ENCODE measurements around the gene SLC22A3. TPM values are rescaled to one million over a fixed set of nuclear protein-coding genes. Genes with fewer than 3 reads are reported as not detected.

SLC22A3 gene
- total RNA-seq, 1 experiment from 2014 or later, result 0.07 TPM

DNA sequence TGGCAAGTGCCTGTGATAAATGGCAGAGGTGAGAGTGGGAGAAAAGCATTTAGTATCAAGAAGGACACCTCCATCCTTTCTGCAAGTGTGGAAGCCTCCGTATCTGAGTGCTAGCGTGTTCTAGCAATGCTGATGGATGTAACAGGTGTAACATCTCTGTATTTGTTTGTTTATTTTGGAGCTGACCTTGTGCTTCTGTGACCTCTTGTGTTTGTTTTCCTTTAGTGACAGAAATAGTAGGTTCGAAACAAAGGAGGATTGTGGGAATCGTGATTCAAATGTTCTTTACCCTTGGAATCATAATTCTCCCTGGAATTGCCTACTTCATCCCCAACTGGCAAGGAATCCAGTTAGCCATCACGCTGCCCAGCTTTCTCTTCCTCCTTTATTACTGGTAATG lies 60.4 kb downstream of the SLC22A3 start (continued):
- TF ChIP-seq TCF7L2 (IDR thresholded peaks at IDR 0.05; ENCODE audit: borderline replicate concordance, extremely low read depth, insufficient read depth, insufficient read length) (no peak), CBX3 (IDR thresholded peaks at IDR 0.05; ENCODE audit: low read depth) (no peak), SP1 (IDR thresholded peaks at IDR 0.05; ENCODE audit: low read depth) (no peak), SIN3A (IDR thresholded peaks at IDR 0.05; ENCODE audit: low read depth) (no peak)
- TF ChIP-seq, protein P1, sequence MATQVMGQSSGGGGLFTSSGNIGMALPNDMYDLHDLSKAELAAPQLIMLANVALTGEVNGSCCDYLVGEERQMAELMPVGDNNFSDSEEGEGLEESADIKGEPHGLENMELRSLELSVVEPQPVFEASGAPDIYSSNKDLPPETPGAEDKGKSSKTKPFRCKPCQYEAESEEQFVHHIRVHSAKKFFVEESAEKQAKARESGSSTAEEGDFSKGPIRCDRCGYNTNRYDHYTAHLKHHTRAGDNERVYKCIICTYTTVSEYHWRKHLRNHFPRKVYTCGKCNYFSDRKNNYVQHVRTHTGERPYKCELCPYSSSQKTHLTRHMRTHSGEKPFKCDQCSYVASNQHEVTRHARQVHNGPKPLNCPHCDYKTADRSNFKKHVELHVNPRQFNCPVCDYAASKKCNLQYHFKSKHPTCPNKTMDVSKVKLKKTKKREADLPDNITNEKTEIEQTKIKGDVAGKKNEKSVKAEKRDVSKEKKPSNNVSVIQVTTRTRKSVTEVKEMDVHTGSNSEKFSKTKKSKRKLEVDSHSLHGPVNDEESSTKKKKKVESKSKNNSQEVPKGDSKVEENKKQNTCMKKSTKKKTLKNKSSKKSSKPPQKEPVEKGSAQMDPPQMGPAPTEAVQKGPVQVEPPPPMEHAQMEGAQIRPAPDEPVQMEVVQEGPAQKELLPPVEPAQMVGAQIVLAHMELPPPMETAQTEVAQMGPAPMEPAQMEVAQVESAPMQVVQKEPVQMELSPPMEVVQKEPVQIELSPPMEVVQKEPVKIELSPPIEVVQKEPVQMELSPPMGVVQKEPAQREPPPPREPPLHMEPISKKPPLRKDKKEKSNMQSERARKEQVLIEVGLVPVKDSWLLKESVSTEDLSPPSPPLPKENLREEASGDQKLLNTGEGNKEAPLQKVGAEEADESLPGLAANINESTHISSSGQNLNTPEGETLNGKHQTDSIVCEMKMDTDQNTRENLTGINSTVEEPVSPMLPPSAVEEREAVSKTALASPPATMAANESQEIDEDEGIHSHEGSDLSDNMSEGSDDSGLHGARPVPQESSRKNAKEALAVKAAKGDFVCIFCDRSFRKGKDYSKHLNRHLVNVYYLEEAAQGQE (IDR thresholded peaks at IDR 0.05; ENCODE audit: low read depth), result no peak

DNA sequence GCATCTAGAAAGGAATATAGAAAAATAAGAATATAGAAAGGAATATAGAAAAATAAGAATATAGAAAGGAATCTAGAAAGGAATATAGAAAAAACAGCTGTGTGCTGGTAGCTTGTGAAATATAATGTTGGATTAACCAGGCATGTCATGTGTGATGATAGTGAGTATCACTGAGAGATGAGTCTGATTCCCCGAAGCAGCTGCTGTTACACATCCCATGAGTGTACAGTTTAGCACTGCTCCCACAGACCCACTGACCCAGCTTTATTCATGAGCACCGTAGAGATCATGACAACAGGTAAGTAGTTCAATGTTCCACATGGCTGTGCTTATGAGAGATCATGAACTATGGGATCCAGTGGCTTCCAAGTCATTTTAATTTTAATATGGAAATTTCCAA lies 64.8 kb downstream of the SLC22A3 start:
- Histone ChIP-seq H2AFZ (ENCODE audit: low read depth, low read length, poor library complexity, severe bottlenecking) (no peak overlapping the region), H3K9ac (ENCODE audit: low read length) (no peak overlapping the region), H3K4me1 (ENCODE audit: control insufficient read depth in 1 of 2, insufficient read depth in 2 of 2, low read length in 2 of 2) (no peaks in the 10 kb centered on the region), H3K36me3 (ENCODE audit: control insufficient read depth in 1 of 2, insufficient read depth in 2 of 2, low read length in 2 of 2) (no peaks in the 10 kb centered on the region), H3K27me3 (ENCODE audit: insufficient read depth, low read length) (no peaks in the 10 kb centered on the region; the same call in 1 of the 2 replicates), H3K4me3 (replicated peaks in 1 of 2; ENCODE audit: low read depth in 1 of 2, low read length in 2 of 2) (no peak overlapping the region), H4K20me1 (ENCODE audit: insufficient read depth) (no peaks in the 10 kb centered on the region), H3K27ac (ENCODE audit: low read depth, low read length) (no peak overlapping the region), H3K4me2 (ENCODE audit: low read length) (no peak overlapping the region), H3K9me2 (ENCODE audit: insufficient read depth) (no peaks in the 10 kb centered on the region), H3K79me2 (ENCODE audit: insufficient read depth, low read length) (no peaks in the 10 kb centered on the region), H3K9me3 (ENCODE audit: control insufficient read depth in 1 of 2, insufficient read depth in 1 of 2, low read depth in 1 of 2, low read length in 2 of 2) (no peaks in the 10 kb centered on the region)
- no TSS peak for BruUV-seq (replicated peaks)
- ChIA-PET CTCF (no interaction called here), POLR2A (no interaction called here), RAD21 (ENCODE audit: low non-redundant PET in 1 of 2, low total read pairs in 2 of 2, uncharacterized antibody in 2 of 2, unreplicated experiment in 2 of 2) (no interaction called here)
- DNase-seq (ENCODE audit: low read depth, low spot score) (no peak), ATAC-seq (no peak)
- intact Hi-C loops (cut with micrococcal nuclease), result no loop called here
- no peak for TF ChIP-seq ZNF274 (IDR thresholded peaks at IDR 0.05; ENCODE audit: low read depth, low read length)
- TF ChIP-seq FOSL1 (IDR thresholded peaks at IDR 0.05; ENCODE audit: low read depth), result no peak
- no peak for TF ChIP-seq ELF1 (IDR thresholded peaks at IDR 0.05; ENCODE audit: borderline replicate concordance, low read depth)
- no peak for TF ChIP-seq EZH2 (IDR thresholded peaks at IDR 0.05)
- TF ChIP-seq JUND (IDR thresholded peaks at IDR 0.05), result no peak
- no peak for TF ChIP-seq SIN3A (IDR thresholded peaks at IDR 0.05; ENCODE audit: low read depth)
- TF ChIP-seq POLR2AphosphoS5 (IDR thresholded peaks at IDR 0.05; ENCODE audit: low read depth, low read length), result no peak
- no peak for TF ChIP-seq SP1 (IDR thresholded peaks at IDR 0.05; ENCODE audit: low read depth)
- TF ChIP-seq, protein P2, sequence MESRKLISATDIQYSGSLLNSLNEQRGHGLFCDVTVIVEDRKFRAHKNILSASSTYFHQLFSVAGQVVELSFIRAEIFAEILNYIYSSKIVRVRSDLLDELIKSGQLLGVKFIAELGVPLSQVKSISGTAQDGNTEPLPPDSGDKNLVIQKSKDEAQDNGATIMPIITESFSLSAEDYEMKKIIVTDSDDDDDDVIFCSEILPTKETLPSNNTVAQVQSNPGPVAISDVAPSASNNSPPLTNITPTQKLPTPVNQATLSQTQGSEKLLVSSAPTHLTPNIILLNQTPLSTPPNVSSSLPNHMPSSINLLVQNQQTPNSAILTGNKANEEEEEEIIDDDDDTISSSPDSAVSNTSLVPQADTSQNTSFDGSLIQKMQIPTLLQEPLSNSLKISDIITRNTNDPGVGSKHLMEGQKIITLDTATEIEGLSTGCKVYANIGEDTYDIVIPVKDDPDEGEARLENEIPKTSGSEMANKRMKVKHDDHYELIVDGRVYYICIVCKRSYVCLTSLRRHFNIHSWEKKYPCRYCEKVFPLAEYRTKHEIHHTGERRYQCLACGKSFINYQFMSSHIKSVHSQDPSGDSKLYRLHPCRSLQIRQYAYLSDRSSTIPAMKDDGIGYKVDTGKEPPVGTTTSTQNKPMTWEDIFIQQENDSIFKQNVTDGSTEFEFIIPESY (IDR thresholded peaks at IDR 0.05; ENCODE audit: extremely low read depth, insufficient replicate concordance, low read length), result no peak
- TF ChIP-seq RAD21 (IDR thresholded peaks at IDR 0.05; ENCODE audit: low read depth), result no peak
- TF ChIP-seq, protein P1 (IDR thresholded peaks at IDR 0.05; ENCODE audit: low read depth), result no peak
- no peak for TF ChIP-seq SRF (IDR thresholded peaks at IDR 0.05; ENCODE audit: low read depth)
- no peak for TF ChIP-seq CBX3 (IDR thresholded peaks at IDR 0.05; ENCODE audit: low read depth)
- TF ChIP-seq EZH2phosphoT487 (IDR thresholded peaks at IDR 0.05; ENCODE audit: borderline replicate concordance), result no peak
- TF ChIP-seq POLR2A (IDR thresholded peaks at IDR 0.05; ENCODE audit: borderline replicate concordance, extremely low read depth, insufficient read depth, insufficient read length), result no peak
